IPS-20b (cell line): ENCODE measurements around the gene FCHSD2.

ENCODE experiments used
- H3K27ac ChIP-seq: one replicate; pipeline ENCODE4 v1.5.1; 2013; ENCODE audit warnings: low read length
- H3K27me3 ChIP-seq: 2 replicates; pipeline ENCODE4 v1.6.1; 2013; ENCODE audit warnings: mild to moderate bottlenecking, low read length, inconsistent platforms; ENCODE audit not compliant: insufficient read depth
- H3K36me3 ChIP-seq: 2 replicates; pipeline ENCODE4 v1.6.1; 2013; ENCODE audit warnings: low read depth, mild to moderate bottlenecking, inconsistent platforms, low read length, moderate library complexity; ENCODE audit not compliant: insufficient read depth
- H3K4me1 ChIP-seq: 2 replicates; pipeline ENCODE4 v1.6.1; 2013; ENCODE audit warnings: mild to moderate bottlenecking, control low read depth, inconsistent platforms, low read length, moderate library complexity; ENCODE audit not compliant: insufficient read depth
- H3K4me3 ChIP-seq: 2 replicates; pipeline ENCODE4 v1.5.1; 2013; ENCODE audit warnings: mild to moderate bottlenecking, low read length, inconsistent platforms
- H3K9ac ChIP-seq: 2 replicates; pipeline ENCODE4 v1.6.1; 2013; ENCODE audit warnings: low read depth, mild to moderate bottlenecking, inconsistent platforms, low read length, moderate library complexity
- H3K9me3 ChIP-seq: 2 replicates; pipeline ENCODE4 v1.6.1; 2013; ENCODE audit warnings: mild to moderate bottlenecking, low read depth, low read length, inconsistent platforms; ENCODE audit not compliant: insufficient read depth

Gene FCHSD2

DNA sequence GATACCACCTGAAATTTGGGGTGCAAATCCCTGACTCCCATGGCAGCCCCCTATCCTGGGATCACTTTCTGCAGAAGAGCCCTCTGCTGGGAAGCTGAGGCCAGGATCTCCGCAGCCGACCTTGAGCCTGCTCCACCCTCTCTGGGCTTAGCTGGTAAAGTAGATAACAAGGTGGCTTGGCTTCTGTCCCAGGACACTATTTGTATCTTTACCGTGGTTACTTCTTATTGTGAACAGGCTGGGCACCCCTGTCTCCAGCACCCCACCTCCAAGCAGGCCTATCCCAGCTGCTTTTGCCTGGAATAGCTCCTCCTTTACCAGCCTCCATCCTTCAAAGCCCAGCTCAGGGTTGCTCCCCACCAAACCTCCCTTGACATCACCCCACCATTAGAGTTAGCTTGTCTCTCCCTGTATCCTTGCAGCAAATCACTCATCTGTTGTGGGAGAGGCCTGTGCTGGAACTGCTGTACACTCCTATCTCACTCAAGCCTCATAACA, 40.8 kb upstream of the FCHSD2 start:
- no peak overlapping the region for H3K4me3 ChIP-seq
- no peaks in the 10 kb centered on the region; the same call in 1 of the 2 replicates for H3K27me3 ChIP-seq
- H3K27ac ChIP-seq = no peak overlapping the region
- H3K9ac ChIP-seq = no peak overlapping the region
- H3K4me1 ChIP-seq = no peaks in the 10 kb centered on the region
- no peaks in the 10 kb centered on the region for H3K36me3 ChIP-seq
- no peaks in the 10 kb centered on the region for H3K9me3 ChIP-seq

- Histone ChIP-seq H3K27me3 (no peaks in the 10 kb centered on the region; the same call in 1 of the 2 replicates), H3K4me3 (no peak overlapping the region), H3K9me3 (no peaks in the 10 kb centered on the region), H3K36me3 (no peaks in the 10 kb centered on the region), H3K9ac (no peak overlapping the region), H3K4me1 (no peaks in the 10 kb centered on the region), H3K27ac (no peak overlapping the region)
Measured at GRCh38 chr11:73178681-73179080, 36.6 kb upstream of the FCHSD2 start.

GRCh38 chr11:73177778-73178539, 35.8 kb upstream of the FCHSD2 start:
- no peak overlapping the region for H3K4me3 ChIP-seq
- no peaks in the 10 kb centered on the region; the same call in 1 of the 2 replicates for H3K27me3 ChIP-seq
- no peaks in the 10 kb centered on the region for H3K36me3 ChIP-seq
- H3K27ac ChIP-seq = no peak overlapping the region
- H3K4me1 ChIP-seq = no peaks in the 10 kb centered on the region
- H3K9me3 ChIP-seq = no peaks in the 10 kb centered on the region
- H3K9ac ChIP-seq = no peak overlapping the region

GRCh38 chr11:73177380-73177777, 35.3 kb upstream of the FCHSD2 start:
- H3K4me3 ChIP-seq = no peak overlapping the region
- H3K9me3 ChIP-seq = no peaks in the 10 kb centered on the region
- no peaks in the 10 kb centered on the region for H3K36me3 ChIP-seq
- H3K27ac ChIP-seq = no peak overlapping the region
- no peaks in the 10 kb centered on the region for H3K4me1 ChIP-seq
- H3K27me3 ChIP-seq = no peaks in the 10 kb centered on the region
- no peak overlapping the region for H3K9ac ChIP-seq

DNA sequence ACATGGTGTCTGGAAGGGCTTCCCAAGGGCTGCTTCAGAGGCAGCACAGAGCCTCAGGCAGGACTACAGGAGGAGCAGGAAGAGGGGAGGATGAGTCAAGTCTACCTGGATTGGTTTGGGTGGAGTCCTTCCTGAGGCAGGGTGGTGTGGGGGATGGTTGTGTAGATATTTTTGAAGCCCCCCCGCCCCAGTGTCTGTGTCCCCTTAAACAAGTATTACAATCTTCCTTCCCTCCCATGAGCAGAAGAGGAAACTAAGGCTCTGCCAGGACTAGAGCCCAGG, 34.7 kb upstream of the FCHSD2 start:
- Histone ChIP-seq H3K9me3 (no peaks in the 10 kb centered on the region), H3K27ac (no peak overlapping the region), H3K27me3 (no peaks in the 10 kb centered on the region), H3K4me1 (no peaks in the 10 kb centered on the region), H3K36me3 (no peaks in the 10 kb centered on the region), H3K4me3 (no peak overlapping the region), H3K9ac (no peak overlapping the region)

DNA sequence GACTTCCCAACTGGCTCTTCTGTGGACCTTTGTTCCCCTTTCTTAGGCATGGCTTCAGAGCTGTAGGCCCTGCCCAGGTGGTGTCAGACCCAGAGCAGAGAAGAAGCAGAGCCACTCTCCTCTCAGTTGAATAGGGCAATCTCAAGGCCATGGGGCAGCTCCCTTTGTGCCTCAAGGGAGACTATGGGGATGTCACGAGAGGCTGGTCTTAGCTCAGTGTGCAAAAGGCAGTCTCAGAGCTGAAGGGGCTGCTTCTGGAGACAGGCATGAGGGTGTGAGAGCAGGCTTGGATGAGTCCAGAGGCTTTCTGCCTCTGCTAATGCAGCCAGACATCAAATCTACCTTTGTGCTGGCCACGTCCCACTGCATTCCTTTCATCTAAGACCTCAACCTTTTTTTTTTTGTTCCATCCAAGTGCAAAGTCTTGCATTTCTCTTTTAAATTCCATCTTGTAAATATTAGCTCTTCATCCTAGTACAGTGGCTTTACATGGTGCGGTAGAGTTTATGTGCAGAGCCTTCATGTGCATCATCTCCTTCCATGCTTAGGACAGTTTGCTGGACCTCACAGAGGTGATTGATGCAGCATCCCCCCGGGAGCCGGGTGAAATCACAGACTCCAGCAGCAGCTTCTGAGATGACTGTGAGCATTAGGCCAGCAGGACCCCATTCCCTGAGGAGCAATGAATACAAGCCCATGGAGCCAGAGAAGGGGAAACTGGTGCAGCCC, 34.2 kb upstream of the FCHSD2 start:
- Histone ChIP-seq H3K36me3 (no peaks in the 10 kb centered on the region), H3K4me1 (no peaks in the 10 kb centered on the region), H3K27me3 (no peaks in the 10 kb centered on the region), H3K4me3 (no peak overlapping the region), H3K9ac (no peak overlapping the region), H3K27ac (no peak overlapping the region), H3K9me3 (no peaks in the 10 kb centered on the region)

DNA sequence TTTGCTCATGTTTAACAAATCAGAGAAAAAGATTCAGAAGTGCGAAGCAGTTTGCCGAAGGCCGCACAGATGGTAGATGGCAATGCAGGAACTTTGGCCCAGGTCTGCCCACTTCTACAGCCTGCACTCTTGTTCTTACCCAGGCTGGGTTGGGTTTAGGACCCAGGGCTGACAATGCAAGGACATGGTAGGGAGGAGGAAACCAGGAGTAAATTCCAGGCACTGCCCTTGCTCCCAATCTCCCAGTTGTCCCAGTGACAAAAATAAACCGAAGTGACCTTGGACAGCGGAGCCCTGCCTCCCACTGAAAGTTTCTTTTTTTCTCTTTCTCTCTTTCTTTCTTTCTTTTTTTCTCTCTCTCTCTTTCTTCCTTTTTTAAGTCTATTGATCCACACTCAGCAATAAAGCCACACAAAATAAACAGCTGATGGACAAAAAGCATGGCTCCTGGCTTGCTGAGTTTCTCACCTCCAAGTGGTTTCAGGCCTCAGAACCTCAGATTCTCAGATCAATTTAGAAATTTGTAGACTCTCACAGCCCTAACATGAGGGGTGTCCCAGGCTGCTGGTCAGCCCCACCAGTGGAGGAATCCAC, 33.5 kb upstream of the FCHSD2 start:
- Histone ChIP-seq H3K27me3 (no peaks in the 10 kb centered on the region), H3K9me3 (no peaks in the 10 kb centered on the region), H3K4me1 (no peaks in the 10 kb centered on the region), H3K9ac (no peak overlapping the region), H3K4me3 (no peak overlapping the region), H3K27ac (no peak overlapping the region), H3K36me3 (no peaks in the 10 kb centered on the region)

- H3K9me3 ChIP-seq = no peaks in the 10 kb centered on the region
- H3K27me3 ChIP-seq = no peaks in the 10 kb centered on the region
- no peak overlapping the region for H3K27ac ChIP-seq
- no peak overlapping the region for H3K9ac ChIP-seq
- H3K36me3 ChIP-seq = no peaks in the 10 kb centered on the region
- H3K4me3 ChIP-seq = no peak overlapping the region
- H3K4me1 ChIP-seq = no peaks in the 10 kb centered on the region; the same call in 1 of the 2 replicates
Measured at GRCh38 chr11:73174495-73174791, 32.3 kb upstream of the FCHSD2 start.

- Histone ChIP-seq H3K9ac (no peak overlapping the region), H3K36me3 (no peaks in the 10 kb centered on the region), H3K9me3 (no peaks in the 10 kb centered on the region), H3K4me1 (peaks cover 3% of the 10 kb centered on the region; the same call in 1 of the 2 replicates), H3K27me3 (no peaks in the 10 kb centered on the region), H3K4me3 (no peak overlapping the region), H3K27ac (no peak overlapping the region)
Measured at GRCh38 chr11:73173755-73174494, 31.8 kb upstream of the FCHSD2 start.

GRCh38 chr11:73172992-73173656, 31.0 kb upstream of the FCHSD2 start:
- no peaks in the 10 kb centered on the region for H3K36me3 ChIP-seq
- no peaks in the 10 kb centered on the region for H3K9me3 ChIP-seq
- no peak overlapping the region for H3K9ac ChIP-seq
- no peak overlapping the region for H3K4me3 ChIP-seq
- H3K27ac ChIP-seq = no peak overlapping the region
- peaks cover 4% of the 10 kb centered on the region; the same call in 1 of the 2 replicates for H3K4me1 ChIP-seq
- H3K27me3 ChIP-seq = no peaks in the 10 kb centered on the region

DNA sequence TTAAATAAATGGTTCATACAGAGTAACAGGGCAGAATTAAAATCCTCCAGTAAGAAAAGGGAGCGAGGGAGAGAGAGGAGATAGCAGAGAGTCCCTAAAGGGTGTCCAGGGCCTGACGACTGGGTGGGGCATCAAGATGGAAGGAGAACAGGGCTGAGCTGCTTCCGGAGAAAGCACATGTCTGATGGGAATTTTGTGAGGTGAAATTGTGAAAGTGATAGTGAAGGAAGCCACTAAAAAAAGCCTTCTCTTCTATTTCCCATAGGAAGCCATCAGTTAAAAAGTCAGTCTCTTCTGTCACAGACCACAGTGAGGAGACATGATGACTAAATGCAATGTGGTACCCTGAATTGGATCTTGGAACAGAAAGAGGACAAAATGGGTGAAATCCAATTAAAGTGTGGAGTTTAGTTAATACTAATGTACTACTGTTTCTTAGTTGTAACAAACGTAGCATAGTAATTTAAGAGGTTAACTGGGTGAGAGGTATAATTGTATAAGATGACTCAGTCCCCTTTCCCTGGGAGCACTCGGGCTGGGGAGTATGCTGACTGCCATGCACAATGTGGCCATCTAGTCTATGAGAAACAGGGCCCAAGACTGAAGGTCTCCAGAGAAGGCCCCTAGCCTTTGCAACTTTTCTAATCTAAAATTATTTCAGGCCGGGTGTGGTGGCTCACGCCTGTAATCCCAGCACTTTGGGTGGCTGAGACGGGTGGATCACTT, 29.5 kb upstream of the FCHSD2 start:
- Histone ChIP-seq H3K27ac (no peak overlapping the region), H3K9me3 (no peaks in the 10 kb centered on the region), H3K4me3 (no peak overlapping the region), H3K36me3 (no peaks in the 10 kb centered on the region), H3K4me1 (peaks cover 4% of the 10 kb centered on the region; the same call in 1 of the 2 replicates), H3K9ac (no peak overlapping the region), H3K27me3 (no peaks in the 10 kb centered on the region)
